ENCODE results near the gene CACNA1H.
"Not testable (repeated sequence)": the region's sequence is repeated elsewhere in the genome, so short reads cannot be mapped to it uniquely, and the experiment has no call there.

The CACNA1H gene

DNA sequence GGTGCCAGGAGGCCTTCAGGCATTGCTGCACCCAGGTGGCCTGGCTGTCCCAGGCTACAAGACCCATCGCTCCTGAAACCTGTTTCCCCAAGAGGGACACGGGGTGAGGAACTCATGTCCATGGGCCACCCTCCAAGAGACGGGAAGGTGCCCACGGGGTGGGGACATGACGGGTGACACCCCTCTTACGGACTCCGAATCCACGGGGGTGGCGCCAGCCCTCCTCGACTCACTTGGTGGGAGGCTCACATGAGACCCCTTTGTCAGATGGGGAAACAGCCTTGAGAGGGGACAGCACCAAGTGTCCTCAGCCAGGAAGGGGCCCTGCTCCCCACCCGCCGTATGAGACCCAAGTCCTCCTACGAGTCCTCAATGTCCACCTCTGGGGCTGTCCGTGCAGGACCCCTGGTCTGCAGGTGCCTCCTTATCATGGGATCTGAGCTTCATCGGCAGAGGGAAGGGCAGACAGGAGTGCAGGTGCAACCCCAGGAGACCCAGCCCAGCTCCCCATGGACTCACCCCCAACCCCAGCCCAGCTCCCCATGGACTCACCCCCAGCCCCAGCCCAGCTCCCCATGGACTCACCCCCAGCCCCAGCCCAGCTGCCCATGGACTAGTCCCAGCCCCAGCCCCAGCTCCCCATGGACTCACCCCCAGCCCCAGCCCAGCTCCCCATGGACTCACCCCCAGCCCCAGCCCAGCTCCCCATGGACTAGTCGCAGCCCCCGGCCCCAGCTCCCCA is 77.7 kb downstream of the CACNA1H start:
- DNase-seq = not testable (repeated sequence)

GRCh38 chr16:1231301-1231700 is 78.4 kb downstream of the CACNA1H start:
- DNase-seq = not testable (repeated sequence)

DNA sequence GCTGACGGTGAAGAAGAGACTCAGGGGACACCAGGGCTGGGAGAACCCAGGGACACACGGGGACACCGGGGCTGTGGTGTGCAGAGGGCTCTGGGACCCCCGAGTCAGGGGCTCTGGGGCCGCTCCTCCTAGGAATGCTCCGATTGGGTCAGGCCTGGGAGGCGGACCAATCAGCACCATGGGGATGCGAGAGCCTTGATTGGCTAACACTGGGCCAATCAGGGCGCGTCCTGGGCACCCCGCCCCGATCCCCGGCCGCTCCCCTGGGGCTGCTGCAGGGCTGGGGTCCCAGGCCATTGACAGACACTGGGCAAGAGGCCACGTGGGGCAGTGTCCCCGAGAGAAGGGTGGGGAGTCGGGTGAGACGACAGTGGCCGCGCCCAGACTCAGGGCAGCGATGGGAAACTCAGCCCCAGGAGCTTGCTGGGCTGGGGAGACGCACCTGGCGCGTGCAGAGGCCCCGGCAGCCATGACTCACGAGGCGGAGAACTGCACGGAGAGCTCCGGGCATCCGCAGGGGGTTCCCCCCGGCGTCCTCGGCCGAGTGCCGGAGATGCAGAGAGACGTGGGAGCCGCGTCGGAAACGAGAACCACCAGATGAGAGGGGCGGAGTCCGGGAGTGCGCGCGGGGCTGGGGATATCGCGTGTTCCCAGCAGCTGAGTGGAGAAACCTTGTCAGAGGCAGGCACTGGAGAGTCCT is 79.3 kb downstream of the CACNA1H start:
- not testable (repeated sequence) for DNase-seq

GRCh38 chr16:1236659-1237058 is 83.8 kb downstream of the CACNA1H start:
- not testable (repeated sequence) for DNase-seq

- no peak for DNase-seq
These were observed 85.1 kb downstream of the CACNA1H start for GRCh38 chr16:1237990-1238389.

GRCh38 chr16:1238909-1239308 is 86.0 kb downstream of the CACNA1H start:
- DNase-seq = not testable (repeated sequence)

GRCh38 chr16:1239575-1239974 is 86.7 kb downstream of the CACNA1H start:
- not testable (repeated sequence) for DNase-seq

- DNase-seq = not testable (repeated sequence)
These were observed 87.5 kb downstream of the CACNA1H start, which contains the start of gene TPSAB1 for GRCh38 chr16:1240436-1240835. Gene TPSAB1 (plus strand): TSS chr16:1240705. CDS start chr16:1240939, 234 bp downstream.

GRCh38 chr16:1241081-1241480 is 88.2 kb downstream of the CACNA1H start:
- DNase-seq = not testable (repeated sequence)

DNA sequence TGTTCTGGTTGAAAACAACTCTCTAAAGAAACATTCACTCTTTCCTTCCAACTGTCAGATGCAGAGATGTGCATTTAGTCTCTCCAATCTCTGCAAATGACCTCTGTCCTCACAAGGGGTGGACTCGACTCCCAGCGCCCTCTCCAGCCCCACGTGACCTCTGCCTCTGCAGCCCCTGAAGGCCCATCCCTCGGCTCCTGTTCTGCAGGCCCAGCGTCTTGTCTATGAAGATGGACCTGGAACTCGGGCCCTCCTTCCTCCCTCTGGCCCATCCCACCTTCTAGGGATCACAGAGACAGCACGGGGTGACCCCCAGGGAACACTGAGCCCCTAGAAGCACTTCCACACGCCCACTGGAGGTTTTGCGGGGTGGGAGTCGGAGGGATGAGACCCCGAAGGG is 90.5 kb downstream of the CACNA1H start:
- DNase-seq = not testable (repeated sequence)

GRCh38 chr16:1243907-1244850 is 91.3 kb downstream of the CACNA1H start:
- not testable (repeated sequence) for DNase-seq

DNA sequence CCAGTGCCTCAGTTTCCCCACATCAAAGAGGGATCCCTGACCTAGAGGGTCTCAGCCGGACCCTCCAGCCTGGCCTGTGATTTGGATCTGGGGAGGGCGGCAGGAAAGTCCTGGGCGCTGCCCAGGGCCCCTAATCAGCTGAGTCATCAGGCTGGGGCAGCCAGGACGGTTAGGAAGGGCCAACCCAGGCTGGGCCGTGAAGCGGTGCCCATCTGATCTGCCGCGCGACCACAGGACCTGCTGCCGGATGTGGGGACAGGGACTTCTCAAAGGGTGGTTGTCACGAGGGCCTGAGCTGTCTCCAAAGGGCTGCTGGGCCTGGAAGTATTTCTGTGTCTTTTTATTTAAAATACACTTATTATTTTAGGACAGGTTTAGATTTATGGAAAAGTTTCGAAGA is 92.0 kb downstream of the CACNA1H start:
- no peak for DNase-seq

DNA sequence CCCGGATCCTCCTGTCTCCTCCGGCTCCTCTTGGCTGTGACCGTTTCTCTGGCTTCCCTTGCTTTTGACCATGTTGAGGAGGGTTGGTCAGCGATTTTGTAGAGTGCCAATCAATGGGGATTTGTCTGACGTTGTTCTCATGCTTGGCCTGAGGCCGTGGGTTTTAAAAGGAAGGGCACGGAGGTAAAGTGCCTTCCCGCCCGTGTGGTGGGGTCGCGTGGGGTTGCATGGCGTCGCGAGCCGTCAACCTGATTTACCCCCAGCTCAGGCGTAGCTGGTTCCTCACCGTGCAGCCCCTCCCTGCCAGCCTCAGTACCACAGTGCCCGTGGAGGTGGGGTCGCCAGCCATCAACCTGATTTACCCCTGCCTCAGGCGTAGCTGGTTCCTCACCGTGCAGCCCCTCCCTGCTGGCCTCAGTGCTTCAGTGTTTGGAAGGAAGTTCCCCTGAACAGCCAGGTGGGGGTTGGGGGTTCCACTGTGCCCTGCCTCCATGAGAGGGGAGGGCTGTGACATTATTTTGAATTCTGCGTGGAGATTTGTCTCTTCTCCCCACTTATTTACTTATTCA is 92.6 kb downstream of the CACNA1H start:
- no peak for DNase-seq

DNA sequence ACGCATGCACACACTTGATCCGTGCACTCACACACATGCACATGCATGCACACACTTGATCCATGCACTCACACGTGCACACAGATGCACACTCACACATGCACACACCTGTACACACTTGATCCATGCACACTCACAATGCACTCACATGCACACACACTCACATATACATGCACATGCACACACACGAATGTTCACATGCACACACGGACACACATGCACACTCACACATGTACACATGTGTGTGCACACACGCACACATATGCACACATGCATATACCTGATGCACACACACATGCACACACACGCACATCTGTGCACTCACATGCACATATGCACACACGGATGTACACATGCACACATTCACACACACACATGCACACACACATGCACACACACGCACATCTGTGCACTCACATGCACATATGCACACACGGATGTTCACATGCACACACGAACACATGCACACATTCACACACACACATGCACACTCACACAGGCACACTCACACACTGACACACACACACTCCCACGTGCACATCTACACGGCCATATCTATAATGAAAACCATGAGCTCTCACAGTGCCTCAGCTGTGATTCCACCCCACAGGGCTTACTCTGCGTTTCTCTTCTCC is 95.1 kb downstream of the CACNA1H start:
- not testable (repeated sequence) for DNase-seq

- DNase-seq = not testable (repeated sequence)
These were observed 96.3 kb downstream of the CACNA1H start for GRCh38 chr16:1249031-1249755.

- DNase-seq = not testable (repeated sequence)
These were observed 100.9 kb downstream of the CACNA1H start for GRCh38 chr16:1253701-1254364.

GRCh38 chr16:1254821-1255220 is 101.9 kb downstream of the CACNA1H start:
- not testable (repeated sequence) for DNase-seq

DNA sequence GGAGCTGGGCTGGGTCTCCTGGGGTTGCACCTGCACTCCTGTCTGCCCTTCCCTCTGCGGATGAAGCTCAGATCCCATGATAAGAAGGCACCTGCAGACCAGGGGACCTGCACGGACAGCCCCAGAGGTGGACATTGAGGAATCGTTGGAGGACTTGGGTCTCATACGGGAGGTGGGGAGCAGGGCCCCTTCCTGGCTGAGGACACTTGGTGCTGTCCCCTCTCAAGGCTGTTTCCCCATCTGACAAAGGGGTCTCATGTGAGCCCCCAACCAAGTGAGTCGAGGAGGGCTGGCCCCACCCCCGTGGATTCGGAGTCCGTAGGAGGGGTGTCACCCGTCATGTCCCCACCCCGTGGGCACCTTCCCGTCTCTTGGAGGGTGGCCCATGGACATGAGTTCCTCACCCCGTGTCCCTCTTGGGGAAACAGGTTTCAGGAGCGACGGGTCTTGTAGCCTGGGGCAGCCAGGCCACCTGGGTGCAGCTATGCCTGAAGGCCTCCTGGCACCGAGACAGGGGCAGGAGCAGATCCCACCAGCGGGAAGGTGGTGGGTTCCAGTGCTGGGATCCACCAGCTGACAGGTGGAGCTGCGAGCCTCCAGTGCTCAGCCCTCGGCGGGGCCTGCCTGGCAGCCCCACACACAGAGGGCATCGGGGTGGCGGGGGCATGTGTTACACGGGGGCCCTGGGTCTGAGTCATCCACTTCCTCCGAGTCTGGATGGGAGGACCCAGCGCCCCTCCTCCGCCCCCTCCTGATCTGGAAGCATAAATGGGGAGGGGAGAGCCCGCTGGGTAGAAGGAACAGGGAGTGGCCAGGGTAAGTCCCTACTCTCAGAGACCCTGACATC is 102.6 kb downstream of the CACNA1H start, which contains the start of gene TPSD1:
TPSD1 (plus strand) TSS at position 794 of the 847 bp plus-strand sequence. CDS start 212 bp downstream, outside the sequence.
- DNase-seq = not testable (repeated sequence)

GRCh38 chr16:1256296-1256873 is 103.5 kb downstream of the CACNA1H start:
- not testable (repeated sequence) for DNase-seq

Measured in activated naive CD4-positive, alpha-beta T cell treated with Interleukin-2 at 50 U/mL for 16 hours (primary cell).